ENCODE data around the gene MARVELD1.

The MARVELD1 gene

GRCh38 chr10:97752956-97753355 lies 39.4 kb downstream of the MARVELD1 start:
- no peak overlapping the region for H3K4me3 ChIP-seq (ENCODE audit: low read depth, low read length)
- DNase-seq (ENCODE audit: low read depth) = no peak
- TF ChIP-seq MYC (IDR thresholded peaks at IDR 0.05; ENCODE audit: low read depth, low read length) (no peak), POLR2A (IDR thresholded peaks at IDR 0.05; ENCODE audit: extremely low read depth, insufficient read length) (no peak), CTCF (IDR thresholded peaks at IDR 0.05; ENCODE audit: low read depth, low read length) (no peak), MAX (IDR thresholded peaks at IDR 0.05; ENCODE audit: low read depth, low read length) (no peak)

GRCh38 chr10:97754726-97755125 lies 41.2 kb downstream of the MARVELD1 start:
- no peak for DNase-seq (ENCODE audit: low read depth)
- no peak overlapping the region for H3K4me3 ChIP-seq (ENCODE audit: low read depth, low read length)
- TF ChIP-seq CTCF (IDR thresholded peaks at IDR 0.05; ENCODE audit: low read depth, low read length) = no peak

GRCh38 chr10:97755718-97756117 lies 42.2 kb downstream of the MARVELD1 start:
- TF ChIP-seq MYC (IDR thresholded peaks at IDR 0.05; ENCODE audit: low read depth, low read length) = no peak
- no peak for TF ChIP-seq CTCF (IDR thresholded peaks at IDR 0.05; ENCODE audit: low read depth, low read length)
- TF ChIP-seq POLR2A (IDR thresholded peaks at IDR 0.05; ENCODE audit: extremely low read depth, insufficient read length) = no peak
- no peak for TF ChIP-seq MAX (IDR thresholded peaks at IDR 0.05; ENCODE audit: low read depth, low read length)
- no peak overlapping the region for H3K4me3 ChIP-seq (ENCODE audit: low read depth, low read length)
- DNase-seq (ENCODE audit: low read depth) = no peak

GRCh38 chr10:97757471-97757870 lies 43.9 kb downstream of the MARVELD1 start:
- no peak for DNase-seq (ENCODE audit: low read depth)
- H3K4me3 ChIP-seq (ENCODE audit: low read depth, low read length) = no peak overlapping the region
- TF ChIP-seq MYC (IDR thresholded peaks at IDR 0.05; ENCODE audit: low read depth, low read length) (no peak), CTCF (IDR thresholded peaks at IDR 0.05; ENCODE audit: low read depth, low read length) (no peak), MAX (IDR thresholded peaks at IDR 0.05; ENCODE audit: low read depth, low read length) (no peak), POLR2A (IDR thresholded peaks at IDR 0.05; ENCODE audit: extremely low read depth, insufficient read length) (no peak)

- no peak for TF ChIP-seq MYC (IDR thresholded peaks at IDR 0.05; ENCODE audit: low read depth, low read length)
- peak; percentile 94 for TF ChIP-seq CTCF (IDR thresholded peaks at IDR 0.05; ENCODE audit: low read depth, low read length)
- peak; percentile 4; the same call in 1 of the 2 replicates for TF ChIP-seq MAX (IDR thresholded peaks at IDR 0.05; ENCODE audit: low read depth, low read length)
- no peak for TF ChIP-seq POLR2A (IDR thresholded peaks at IDR 0.05; ENCODE audit: extremely low read depth, insufficient read length)
- DNase-seq (ENCODE audit: low read depth) = peak; percentile 69
- no peak overlapping the region for H3K4me3 ChIP-seq (ENCODE audit: low read depth, low read length)
These were observed 45.8 kb downstream of the MARVELD1 start for GRCh38 chr10:97759158-97759887.

GRCh38 chr10:97759946-97760345 lies 46.4 kb downstream of the MARVELD1 start:
- no peak overlapping the region for H3K4me3 ChIP-seq (ENCODE audit: low read depth, low read length)
- TF ChIP-seq CTCF (IDR thresholded peaks at IDR 0.05; ENCODE audit: low read depth, low read length) (no peak), MAX (IDR thresholded peaks at IDR 0.05; ENCODE audit: low read depth, low read length) (no peak), MYC (IDR thresholded peaks at IDR 0.05; ENCODE audit: low read depth, low read length) (no peak), POLR2A (IDR thresholded peaks at IDR 0.05; ENCODE audit: extremely low read depth, insufficient read length) (no peak)
- DNase-seq (ENCODE audit: low read depth) = no peak

Measured in NB4 (cell line).